ENCODE results near the gene KRT40. TPM values are rescaled to one million over a fixed set of nuclear protein-coding genes. Genes with fewer than 3 reads are reported as not detected.

The KRT40 gene
- not detected in 2 replicates for total RNA-seq

GRCh38 chr17:40984226-40984625, at the start of gene KRT40:
Gene KRT40 (minus strand): TSS chr17:40984326. CDS start chr17:40984273, 53 bp downstream.

DNA sequence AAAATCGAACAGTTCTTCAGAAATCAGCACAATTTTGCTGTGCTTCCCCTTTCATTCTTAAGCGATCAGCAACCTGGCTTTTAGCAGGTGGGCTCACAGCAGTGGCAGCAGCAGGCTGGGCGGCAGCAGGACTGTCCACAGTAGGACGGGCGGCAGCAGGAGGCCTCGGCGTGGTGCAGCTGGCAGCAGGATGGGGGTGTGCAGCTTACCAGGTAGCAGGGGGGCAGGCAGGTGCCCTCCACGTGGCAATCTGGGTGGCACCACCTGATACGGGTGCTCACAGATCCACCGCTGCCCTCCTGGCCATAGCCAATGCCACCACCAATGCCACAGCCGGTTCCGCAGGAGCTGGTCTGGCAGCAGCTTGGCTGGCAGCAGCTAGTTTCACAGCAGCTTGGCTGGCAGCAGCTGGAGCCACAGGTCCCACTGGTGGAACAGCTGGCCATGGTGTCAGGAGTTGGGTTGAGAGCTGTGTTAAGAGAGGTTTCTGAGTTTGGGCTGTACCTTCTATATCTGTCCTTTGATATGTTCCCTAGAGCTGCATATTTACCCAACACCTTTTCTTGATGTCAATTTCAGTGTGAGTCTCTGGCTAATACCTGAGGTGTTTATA, 45.6 kb upstream of the KRT40 start, which contains the start of gene KRTAP1-4:
TSS of gene KRTAP1-4 (minus strand) at position 563 of the 613 bp plus-strand sequence. CDS start at position 446, 117 bp downstream.

DNA sequence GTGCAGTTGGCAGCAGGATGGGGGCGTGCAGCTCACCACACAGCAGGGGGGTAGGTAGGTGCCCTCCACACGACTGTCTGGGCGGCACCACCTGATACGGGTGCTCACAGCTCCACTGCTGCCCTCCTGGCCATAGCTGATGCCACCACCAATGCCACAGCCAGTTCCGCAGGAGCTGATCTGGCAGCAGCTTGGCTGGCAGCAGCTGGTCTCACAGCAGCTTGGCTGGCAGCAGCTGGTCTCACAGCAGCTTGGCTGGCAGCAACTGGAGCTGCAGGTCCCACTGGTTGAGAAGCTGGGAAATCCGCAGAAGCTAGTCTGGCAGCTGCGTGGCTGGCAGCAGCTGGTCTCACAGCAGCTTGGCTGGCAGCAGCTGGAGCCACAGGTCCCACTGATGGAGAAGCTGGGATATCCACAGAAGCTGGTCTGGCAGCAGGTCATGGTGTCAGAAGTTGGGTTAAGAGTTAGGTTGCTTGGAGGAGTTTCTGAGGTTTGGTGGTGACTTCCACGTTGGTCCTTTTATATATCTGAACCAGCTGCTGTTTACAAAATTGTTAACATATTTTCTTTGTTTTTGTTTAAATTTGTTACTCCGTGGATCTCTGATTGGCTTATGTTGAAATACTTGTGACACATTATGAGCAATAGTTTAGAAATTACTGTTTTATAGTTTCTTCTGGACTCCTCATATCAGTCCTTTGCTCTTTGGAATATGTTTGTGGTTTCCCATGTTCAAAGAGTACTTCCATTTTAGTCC, 42.8 kb upstream of the KRT40 start, which contains the start of gene KRTAP1-5:
TSS of gene KRTAP1-5 (minus strand) at position 494 of the 757 bp plus-strand sequence. CDS start at position 441, 53 bp downstream.

DNA sequence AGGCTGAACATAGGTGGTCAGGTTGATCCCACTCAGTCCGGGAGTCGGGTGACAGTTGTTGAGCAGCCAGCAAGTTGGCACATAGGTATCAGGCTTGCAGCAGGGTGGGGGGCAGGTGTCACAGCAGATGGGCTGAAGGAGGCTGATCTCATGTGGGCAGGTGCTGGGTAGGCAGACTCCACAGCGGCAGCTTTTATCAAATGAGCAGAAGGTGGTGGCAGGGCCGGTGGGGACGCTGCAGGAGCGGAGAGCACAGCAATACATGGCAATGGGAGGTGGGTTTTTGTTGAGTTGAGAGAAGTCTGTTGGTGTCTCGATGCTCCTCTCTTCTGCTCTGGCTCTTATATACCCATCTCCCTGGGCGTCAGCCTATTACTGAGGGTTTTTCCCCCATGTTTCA, 24.7 kb upstream of the KRT40 start, which contains the start of gene KRTAP3-1:
TSS of gene KRTAP3-1 (minus strand) at position 318 of the 400 bp plus-strand sequence. CDS start at position 264, 54 bp downstream.

DNA sequence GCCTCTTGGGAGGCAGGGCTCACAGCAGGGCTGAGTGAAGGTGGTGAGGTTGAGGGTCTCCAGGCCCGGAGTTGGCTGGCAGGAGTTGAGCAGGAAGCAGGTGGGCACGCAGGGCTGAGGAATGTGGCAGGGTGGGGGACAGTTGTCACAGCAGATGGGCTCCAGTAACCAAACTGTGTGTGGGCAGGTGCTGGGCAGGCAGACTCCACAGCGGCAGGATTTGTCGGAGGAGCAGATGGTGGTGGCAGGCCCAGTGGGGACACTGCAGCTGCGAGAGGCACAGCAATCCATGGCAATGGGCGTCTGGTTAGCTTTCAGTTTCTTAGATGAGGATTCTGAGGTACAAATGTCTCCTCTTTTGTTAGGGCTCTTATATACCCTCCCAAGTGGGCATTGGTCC, 15.4 kb upstream of the KRT40 start, which contains the start of gene KRTAP3-2:
TSS of gene KRTAP3-2 (minus strand) at position 344 of the 400 bp plus-strand sequence. CDS start at position 291, 53 bp downstream.

DNA sequence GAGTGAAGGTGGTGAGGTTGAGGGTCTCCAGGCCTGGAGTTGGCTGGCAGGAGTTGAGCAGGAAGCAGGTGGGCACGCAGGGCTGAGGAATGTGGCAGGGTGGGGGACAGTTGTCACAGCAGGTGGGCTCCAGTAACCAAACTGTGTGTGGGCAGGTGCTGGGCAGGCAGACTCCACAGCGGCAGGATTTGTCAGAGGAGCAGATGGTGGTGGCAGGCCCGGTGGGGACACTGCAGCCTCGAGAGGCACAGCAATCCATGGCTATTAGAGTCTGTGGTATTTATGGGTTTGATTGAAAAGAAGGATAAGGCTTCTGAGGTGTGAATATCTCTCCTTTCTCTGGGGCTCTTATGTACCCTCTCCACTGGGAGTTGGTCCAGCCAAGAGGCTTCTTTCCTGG, 9.7 kb upstream of the KRT40 start, which contains the start of gene KRTAP3-3:
TSS of gene KRTAP3-3 (minus strand) at position 326 of the 400 bp plus-strand sequence. CDS start at position 259, 67 bp downstream.

DNA sequence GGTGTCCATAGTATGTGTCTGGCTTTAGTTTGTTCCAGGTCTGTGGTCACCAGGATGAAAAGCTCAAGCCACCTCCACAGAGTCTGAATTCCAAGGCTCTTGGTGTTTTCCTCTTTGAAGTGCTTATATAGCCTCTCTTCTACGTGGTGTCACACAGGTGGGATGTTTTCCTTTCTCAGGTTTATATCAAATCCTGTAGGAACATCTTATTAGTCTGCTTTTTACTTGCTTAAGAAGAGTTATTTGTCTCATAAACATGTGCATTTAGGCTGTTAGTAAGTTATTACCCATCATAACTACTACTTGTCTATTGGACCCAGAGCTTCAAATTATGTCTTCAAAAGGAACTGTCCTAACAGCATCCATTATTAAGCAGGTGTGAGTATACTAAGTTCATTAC, 17.3 kb downstream of the KRT40 start, which contains the start of gene KRT39:
TSS of gene KRT39 (minus strand) at position 101 of the 400 bp plus-strand sequence. CDS start at position 9, 92 bp downstream.

GRCh38 chr17:40937384-40937819, 46.7 kb downstream of the KRT40 start, which contains the start of gene KRT23:
Gene KRT23 (minus strand): TSS chr17:40937646. CDS start chr17:40936603, 1,043 bp downstream.

Other genes starting within 250 kb of the KRT40 start
- not detected in 2 replicates for gene KRT25, start 229.0 kb downstream of the KRT40 start, total RNA-seq
- not detected in 2 replicates for gene KRT26, start 212.1 kb downstream of the KRT40 start, total RNA-seq
- not detected in 2 replicates for gene KRT27, start 201.8 kb downstream of the KRT40 start, total RNA-seq
- gene KRT28, start 184.4 kb downstream of the KRT40 start, total RNA-seq: not detected in 2 replicates
- 6.3 and 28.4 TPM in 2 replicates for gene KRT10, start 161.7 kb downstream of the KRT40 start, total RNA-seq
- gene KRT12, start 117.1 kb downstream of the KRT40 start, total RNA-seq: not detected in 2 replicates
- gene KRT20, start 99.1 kb downstream of the KRT40 start, total RNA-seq: not detected in 2 replicates
- gene KRT23, start 46.7 kb downstream of the KRT40 start, total RNA-seq: 1.2 and 2.6 TPM in 2 replicates
- not detected in 2 replicates for gene KRT39, start 17.4 kb downstream of the KRT40 start, total RNA-seq
- gene KRTAP3-3, start 9.8 kb upstream of the KRT40 start, total RNA-seq: not detected in 2 replicates
- gene KRTAP3-2, start 15.6 kb upstream of the KRT40 start, total RNA-seq: not detected in 2 replicates
- gene KRTAP3-1, start 24.8 kb upstream of the KRT40 start, total RNA-seq: not detected in 2 replicates
- not detected in 2 replicates for gene KRTAP1-5, start 42.9 kb upstream of the KRT40 start, total RNA-seq
- not detected in 2 replicates for gene KRTAP1-4, start 45.9 kb upstream of the KRT40 start, total RNA-seq
- gene KRTAP1-3, start 50.5 kb upstream of the KRT40 start, total RNA-seq: not detected in 2 replicates
- not detected in 2 replicates for gene KRTAP1-1, start 57.1 kb upstream of the KRT40 start, total RNA-seq
- not detected in 2 replicates for gene KRTAP2-1, start 63.0 kb upstream of the KRT40 start, total RNA-seq
- gene KRTAP2-2, start 70.9 kb upstream of the KRT40 start, total RNA-seq: not detected in 2 replicates
- gene KRTAP2-3, start 75.8 kb upstream of the KRT40 start, total RNA-seq: 0.15 and 0.62 TPM in 2 replicates
- not detected in 2 replicates for gene KRTAP2-4, start 81.6 kb upstream of the KRT40 start, total RNA-seq
- gene KRTAP4-7, start 99.8 kb upstream of the KRT40 start, total RNA-seq: not detected in 2 replicates
- not detected in 2 replicates for gene KRTAP4-8, start 113.8 kb upstream of the KRT40 start, total RNA-seq
- not detected in 2 replicates for gene KRTAP4-16, start 117.9 kb upstream of the KRT40 start, total RNA-seq
- gene KRTAP4-9, start 121.1 kb upstream of the KRT40 start, total RNA-seq: not detected in 2 replicates
- not detected in 2 replicates for gene KRTAP4-11, start 134.0 kb upstream of the KRT40 start, total RNA-seq
- not detected in 2 replicates for gene KRTAP4-12, start 139.9 kb upstream of the KRT40 start, total RNA-seq
- gene KRTAP4-6, start 156.2 kb upstream of the KRT40 start, total RNA-seq: not detected in 2 replicates
- gene KRTAP4-5, start 165.5 kb upstream of the KRT40 start, total RNA-seq: not detected in 2 replicates
- not detected in 2 replicates for gene KRTAP4-4, start 176.4 kb upstream of the KRT40 start, total RNA-seq
- not detected in 2 replicates for gene KRTAP4-3, start 183.9 kb upstream of the KRT40 start, total RNA-seq
- not detected in 2 replicates for gene KRTAP4-2, start 193.9 kb upstream of the KRT40 start, total RNA-seq
- gene KRTAP4-1, start 200.6 kb upstream of the KRT40 start, total RNA-seq: not detected in 2 replicates
- gene KRTAP9-1, start 205.6 kb upstream of the KRT40 start, total RNA-seq: not detected in 2 replicates
- gene KRTAP9-2, start 242.3 kb upstream of the KRT40 start, total RNA-seq: not detected in 2 replicates
- gene KRTAP9-3, start 248.1 kb upstream of the KRT40 start, total RNA-seq: not detected in 2 replicates

All from hair follicular keratinocyte (primary cell).